GM20431 (cell line): Measurements from ENCODE around the gene MAOB.
"Not testable (repeated sequence)": the region's sequence is repeated elsewhere in the genome, so short reads cannot be mapped to it uniquely, and the experiment has no call there.

Experiments used
- in situ Hi-C: fragments of 300-500 bp; cut with MseI, MboI; formaldehyde crosslinking; loops from one replicate; pipeline ENCODE4 v1.15.0; 2020; ENCODE audit warnings: low sequenced_read_pairs; ENCODE audit not compliant: unreplicated experiment

MAOB gene

GRCh38 chrX:43804021-43804420, 78.2 kb downstream of the MAOB start:
- in situ Hi-C loops = no loop called here

GRCh38 chrX:43785930-43786591, 96.2 kb downstream of the MAOB start:
- in situ Hi-C loops = no loop called here

GRCh38 chrX:43758044-43758443, 124.2 kb downstream of the MAOB start:
- in situ Hi-C loops = no loop called here

- in situ Hi-C loops = no loop called here
Measured at GRCh38 chrX:43756076-43756475, 126.2 kb downstream of the MAOB start.

- in situ Hi-C loops = no loop called here
Measured at GRCh38 chrX:43753637-43754036, 128.6 kb downstream of the MAOB start.

- in situ Hi-C loops = no loop called here
Measured at GRCh38 chrX:43750248-43750676, 132.0 kb downstream of the MAOB start.

- in situ Hi-C loops = no loop called here
Measured at GRCh38 chrX:43747476-43747875, 134.8 kb downstream of the MAOB start.

GRCh38 chrX:43745938-43746721, 136.1 kb downstream of the MAOB start:
- in situ Hi-C loops = no loop called here

- in situ Hi-C loops = no loop called here
Measured at GRCh38 chrX:43744284-43744683, 138.0 kb downstream of the MAOB start.

GRCh38 chrX:43743100-43743822, 139.0 kb downstream of the MAOB start:
- in situ Hi-C loops = no loop called here

- in situ Hi-C loops = no loop called here
Measured at GRCh38 chrX:43741843-43742573, 140.2 kb downstream of the MAOB start.

- in situ Hi-C loops = no loop called here
Measured at GRCh38 chrX:43735957-43736356, 146.3 kb downstream of the MAOB start.

GRCh38 chrX:43735534-43735933, 146.7 kb downstream of the MAOB start:
- in situ Hi-C loops = no loop called here

GRCh38 chrX:43734444-43734843, 147.8 kb downstream of the MAOB start:
- in situ Hi-C loops = no loop called here

- in situ Hi-C loops = no loop called here
Measured at GRCh38 chrX:43733699-43734098, 148.6 kb downstream of the MAOB start.

- in situ Hi-C loops = no loop called here
Measured at GRCh38 chrX:43731086-43731485, 151.2 kb downstream of the MAOB start.

GRCh38 chrX:43728966-43729365, 153.3 kb downstream of the MAOB start:
- in situ Hi-C loops = no loop called here

GRCh38 chrX:43728002-43728401, 154.2 kb downstream of the MAOB start:
- in situ Hi-C loops = no loop called here

GRCh38 chrX:43727254-43727653, 155.0 kb downstream of the MAOB start:
- in situ Hi-C loops = not testable (repeated sequence)

GRCh38 chrX:43725227-43725626, 157.0 kb downstream of the MAOB start:
- in situ Hi-C loops = not testable (repeated sequence)
